Activated effector memory CD4-positive, alpha-beta T cell treated with Interleukin-2 at 50 U/mL for 16 hours (primary cell): ENCODE data around the gene YWHAG.
"Not testable (repeated sequence)": the region's sequence is repeated elsewhere in the genome, so short reads cannot be mapped to it uniquely, and the experiment has no call there.

Experiments used
- DNase-seq: peaks from one replicate; pipeline ENCODE4 v3.0.0-alpha.2; 2020

Gene YWHAG

DNA sequence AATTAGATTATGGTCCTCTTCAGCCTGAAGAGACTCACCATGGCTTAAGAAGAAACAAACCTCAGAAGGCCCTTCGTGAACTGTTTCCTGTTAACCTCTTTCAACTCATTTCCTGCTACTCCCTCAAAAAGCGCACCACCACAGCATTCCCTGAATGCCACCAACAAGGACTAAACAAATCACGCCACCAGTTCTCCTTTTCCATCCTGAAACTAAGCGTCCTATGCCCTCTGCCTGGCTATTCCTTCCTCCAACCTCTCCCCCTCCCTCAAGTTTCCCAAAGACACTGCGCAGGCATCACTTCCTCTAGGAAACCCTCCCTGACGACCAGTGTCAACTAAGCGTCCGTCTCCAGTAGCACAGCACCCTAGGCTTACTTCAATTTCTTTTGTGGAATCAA is 12.0 kb downstream of the YWHAG start:
- no peak for DNase-seq

GRCh38 chr7:76346097-76346496 is 12.7 kb downstream of the YWHAG start:
- no peak for DNase-seq

DNA sequence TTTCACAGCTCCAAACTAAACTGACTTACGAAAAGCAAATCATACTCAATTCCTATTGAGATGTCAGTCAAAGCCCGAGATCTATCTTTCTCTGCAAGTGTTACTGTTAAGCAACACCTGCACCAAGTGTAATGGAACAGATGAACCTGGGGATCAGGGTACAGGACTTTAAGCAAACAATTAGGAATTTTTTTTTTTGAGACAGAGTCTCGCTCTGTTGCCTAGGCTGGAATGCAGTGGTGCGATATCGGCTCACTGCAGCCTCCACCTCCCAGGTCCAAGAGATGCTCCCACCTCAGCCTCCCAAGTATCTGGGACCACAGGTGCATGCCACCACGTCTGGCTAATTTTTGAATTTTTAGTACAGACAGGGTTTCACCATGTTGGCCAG is 14.9 kb downstream of the YWHAG start:
- no peak for DNase-seq

DNA sequence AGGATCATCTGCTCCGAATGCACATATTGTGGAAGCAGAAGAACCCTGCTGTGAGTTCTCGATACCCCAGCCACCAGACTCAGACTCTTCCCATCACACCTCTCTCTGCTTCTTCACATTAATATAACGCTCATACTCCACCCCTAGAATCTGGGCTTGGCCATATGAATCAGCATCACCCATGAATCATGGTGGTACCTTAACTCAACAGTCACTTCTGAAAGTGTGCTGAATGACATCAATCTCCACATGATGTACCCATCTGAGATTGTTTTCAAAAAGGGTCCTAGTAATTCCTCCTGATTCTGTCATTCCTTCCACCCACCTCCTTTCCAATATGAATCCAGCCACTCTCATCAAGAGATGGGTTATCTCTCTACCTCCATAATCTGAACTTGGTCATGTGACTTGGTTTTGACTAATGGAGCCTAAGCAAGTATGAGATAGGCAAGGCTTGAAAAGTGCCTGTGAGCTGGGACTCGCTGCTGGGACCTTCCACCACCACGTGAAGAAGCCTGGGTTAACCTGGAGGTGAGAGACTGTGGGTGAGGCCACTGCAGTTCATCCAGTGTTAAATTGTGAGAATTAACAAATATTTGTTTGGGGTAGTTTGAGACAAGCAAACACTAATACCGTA is 15.4 kb downstream of the YWHAG start:
- no peak for DNase-seq

DNA sequence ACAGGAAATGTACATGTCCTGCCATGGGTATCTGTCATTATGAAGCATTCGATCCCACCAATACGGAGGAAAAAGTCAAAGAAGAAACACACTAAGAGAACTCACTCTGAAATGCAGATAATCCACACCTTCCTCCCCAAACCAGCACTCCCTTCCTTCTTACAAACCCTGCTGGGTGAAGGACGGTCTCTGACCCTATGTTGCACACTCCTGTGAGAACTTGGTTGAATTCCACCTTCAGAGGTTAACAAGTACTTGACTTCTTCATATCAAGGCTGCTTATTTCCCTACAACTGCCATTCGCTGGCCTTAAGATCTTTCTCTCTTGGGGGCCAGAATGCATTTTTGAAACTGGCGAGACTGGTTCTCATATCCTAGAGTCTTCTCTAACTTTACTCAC is 16.6 kb downstream of the YWHAG start:
- no peak for DNase-seq

DNA sequence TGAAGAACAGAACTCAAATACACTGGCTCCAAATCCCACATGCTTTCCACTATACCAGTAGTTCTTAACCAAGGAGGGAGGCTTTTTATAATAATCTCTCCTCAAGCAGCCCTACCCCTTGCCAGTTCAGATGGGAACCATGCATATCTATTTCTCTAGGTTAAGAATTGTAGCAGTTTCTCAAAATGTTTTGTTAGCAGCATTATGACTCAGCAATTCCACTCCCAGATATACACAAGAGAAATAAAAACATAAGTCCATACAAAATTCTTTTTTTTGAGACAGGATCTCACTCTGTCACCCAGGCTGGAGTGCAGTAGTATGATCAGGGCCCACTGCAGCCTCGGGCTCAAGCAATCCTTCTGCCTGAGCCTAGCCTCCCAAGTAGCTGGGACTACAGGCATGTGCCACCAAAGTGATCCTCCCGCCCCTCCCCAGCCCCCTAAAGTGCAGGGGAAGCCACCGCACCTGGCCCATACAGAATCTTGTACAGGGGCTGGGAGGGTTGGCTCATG is 18.1 kb downstream of the YWHAG start:
- no peak for DNase-seq

- no peak for DNase-seq
Observed at GRCh38 chr7:76338298-76339084, 20.3 kb downstream of the YWHAG start.

DNA sequence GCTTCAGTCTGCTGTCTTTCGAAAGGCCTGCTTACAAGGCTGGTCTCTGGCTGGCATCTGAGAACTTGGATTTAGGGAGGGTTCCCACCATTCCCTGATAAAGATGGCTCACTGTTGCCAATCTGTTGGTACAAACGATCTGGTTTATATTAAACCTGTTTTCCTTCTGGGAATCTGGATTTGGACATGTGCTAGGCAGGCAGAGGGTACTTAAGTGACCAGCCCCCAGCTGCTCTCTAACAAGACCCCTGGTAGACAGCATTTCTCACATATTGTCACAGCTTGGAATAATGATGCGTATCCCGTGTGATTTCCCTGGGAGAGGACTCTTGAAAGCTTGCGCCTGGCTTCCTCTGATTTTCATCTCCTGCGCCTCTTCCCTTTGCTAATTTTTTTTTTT is 21.6 kb downstream of the YWHAG start:
- DNase-seq, result no peak

DNA sequence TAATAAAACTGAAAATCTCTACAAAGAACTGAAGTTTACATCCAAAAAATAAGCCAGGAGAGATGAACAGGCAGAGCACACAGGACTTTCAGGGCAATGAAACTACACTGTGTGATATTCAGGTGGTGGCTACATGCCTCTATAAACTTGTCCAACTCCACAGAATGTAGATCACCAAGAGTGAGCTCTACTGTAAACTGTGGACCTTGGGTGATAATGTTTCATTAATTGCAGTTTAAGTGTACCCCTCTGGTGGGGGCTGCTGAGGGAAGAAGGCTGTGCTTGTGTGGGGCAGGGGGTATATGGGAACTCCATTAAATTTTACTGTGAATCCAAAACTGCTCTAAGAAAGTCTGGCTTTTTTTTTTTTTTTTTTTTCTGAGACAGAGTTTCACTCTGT is 22.7 kb downstream of the YWHAG start:
- DNase-seq, result no peak

DNA sequence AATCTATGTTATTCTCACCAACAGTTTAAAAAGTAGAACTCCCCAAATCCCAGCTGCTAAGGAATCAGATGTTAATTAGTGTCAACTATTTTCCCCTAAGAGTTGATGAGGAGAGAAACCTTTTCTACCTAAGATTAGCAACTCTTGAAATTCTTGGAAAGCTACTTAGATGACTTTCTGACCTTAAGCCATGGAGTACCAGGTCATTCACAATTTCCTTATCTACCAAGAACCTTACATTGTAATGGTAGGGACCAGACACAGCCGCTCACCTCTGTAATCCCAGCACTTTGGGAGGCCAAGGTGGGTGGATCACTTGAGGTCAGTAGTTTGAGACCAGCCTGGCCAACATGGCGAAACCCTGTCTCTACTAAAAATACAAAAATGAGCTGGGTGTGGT is 23.4 kb downstream of the YWHAG start:
- DNase-seq, result not testable (repeated sequence)

DNA sequence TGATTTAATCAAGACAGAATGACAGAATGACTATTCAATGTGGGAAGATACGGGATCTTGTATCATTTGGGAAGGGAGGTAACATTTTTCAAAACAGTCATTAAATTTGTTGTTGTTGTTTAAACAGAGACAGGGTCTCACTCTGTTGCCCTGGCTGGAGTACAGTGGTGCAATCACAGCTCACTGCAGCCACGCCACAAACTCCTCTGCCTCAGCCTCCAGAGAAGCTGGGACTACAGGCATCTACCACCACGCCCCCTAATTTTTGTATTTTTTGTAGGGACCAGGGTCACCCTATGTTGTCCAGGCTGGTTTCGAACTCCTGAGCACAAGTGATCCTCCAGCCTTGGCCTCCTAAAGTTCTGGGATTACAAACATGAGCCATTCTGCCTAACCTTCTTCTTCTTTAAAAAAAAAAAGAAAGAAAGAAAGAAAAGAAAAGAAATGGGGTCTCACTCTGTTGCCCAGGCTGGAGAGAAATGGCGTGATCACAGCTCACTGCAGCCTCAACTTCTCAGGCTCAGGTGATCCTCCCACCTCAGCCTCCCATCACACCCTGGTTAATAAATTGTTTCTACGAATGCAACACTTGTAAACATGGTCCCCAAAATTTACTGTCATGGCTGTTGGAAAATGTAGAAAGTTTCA is 24.3 kb downstream of the YWHAG start:
- no peak for DNase-seq

GRCh38 chr7:76333511-76334101 is 25.2 kb downstream of the YWHAG start:
- DNase-seq, result no peak

DNA sequence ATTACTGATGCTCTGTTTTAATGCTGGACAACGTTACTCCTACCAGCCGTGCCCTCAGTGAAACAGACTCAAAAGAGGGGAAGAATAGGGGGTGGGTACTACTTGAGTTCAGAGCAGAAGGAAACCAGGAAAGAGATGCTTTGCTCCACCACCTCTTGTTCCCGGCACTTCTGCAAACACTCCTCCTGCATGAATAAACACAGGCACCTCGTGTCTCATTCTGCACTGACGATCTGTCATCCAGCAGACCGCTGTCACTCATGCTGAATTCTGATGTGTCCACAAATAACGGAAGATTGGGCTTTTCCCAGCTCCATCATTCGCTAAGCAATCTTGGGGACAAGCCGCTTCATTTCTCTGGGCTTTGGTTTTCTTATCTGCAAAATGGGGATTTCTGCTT is 26.7 kb downstream of the YWHAG start:
- DNase-seq, result no peak

DNA sequence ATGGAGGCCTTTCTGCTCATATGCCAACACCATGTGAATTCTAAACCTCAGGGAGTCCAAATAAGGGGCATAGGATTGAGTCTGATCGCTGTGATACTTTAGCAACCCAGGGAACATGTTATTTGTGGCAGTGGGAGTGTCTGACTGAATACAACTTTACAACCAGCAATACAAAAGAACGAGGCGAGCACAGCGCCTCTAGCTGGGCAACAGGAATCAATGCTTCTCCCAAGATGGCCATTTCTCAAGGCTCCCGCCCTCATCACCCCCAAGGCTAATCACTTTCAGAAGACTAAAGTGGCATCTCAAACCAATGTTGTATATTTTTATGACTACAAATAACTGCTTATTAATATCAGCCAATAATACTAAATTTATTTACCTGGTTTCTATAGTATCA is 28.1 kb downstream of the YWHAG start:
- no peak for DNase-seq

- no peak for DNase-seq
Observed at GRCh38 chr7:76330261-76330660, 28.5 kb downstream of the YWHAG start.

DNA sequence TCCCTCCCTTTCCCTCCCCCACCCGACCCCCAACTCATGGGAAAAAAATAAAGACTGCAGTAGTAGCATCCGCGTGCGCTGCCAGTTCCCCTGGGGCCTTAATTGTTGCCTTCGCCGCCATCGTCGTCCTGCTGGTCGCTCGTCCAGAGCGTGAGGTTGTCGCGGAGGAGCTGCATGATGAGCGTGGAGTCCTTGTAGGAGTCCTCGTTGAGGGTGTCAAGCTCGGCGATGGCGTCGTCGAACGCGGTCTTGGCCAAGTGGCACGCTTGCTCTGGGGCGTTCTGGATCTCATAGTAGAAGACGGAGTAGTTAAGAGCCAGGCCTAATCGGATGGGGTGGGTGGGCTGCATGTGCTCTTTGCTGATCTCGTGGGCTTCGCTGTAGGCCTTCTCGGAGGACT is 29.3 kb downstream of the YWHAG start:
- no peak for DNase-seq

- DNase-seq, result no peak
Observed at GRCh38 chr7:76328389-76328788, 30.4 kb downstream of the YWHAG start.

DNA sequence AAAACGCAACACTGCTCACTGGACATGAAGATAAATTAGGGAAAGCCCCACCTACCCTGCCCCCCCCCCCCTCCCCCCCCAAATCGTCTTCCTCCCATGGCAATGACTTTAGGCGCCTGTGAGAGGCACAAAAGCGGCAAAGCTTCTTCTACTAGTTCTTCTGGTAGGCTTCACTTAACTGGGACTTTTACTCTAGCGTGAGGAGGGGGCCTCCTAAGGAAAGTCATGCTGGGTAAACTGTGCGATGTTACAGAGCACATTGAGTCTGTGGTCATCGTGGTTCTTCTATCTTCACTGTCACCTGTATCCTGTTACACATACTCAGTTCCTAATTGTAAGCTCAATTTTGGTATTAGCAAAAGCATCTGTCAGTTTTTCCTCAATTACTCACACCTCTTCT is 31.2 kb downstream of the YWHAG start:
- DNase-seq, result no peak

DNA sequence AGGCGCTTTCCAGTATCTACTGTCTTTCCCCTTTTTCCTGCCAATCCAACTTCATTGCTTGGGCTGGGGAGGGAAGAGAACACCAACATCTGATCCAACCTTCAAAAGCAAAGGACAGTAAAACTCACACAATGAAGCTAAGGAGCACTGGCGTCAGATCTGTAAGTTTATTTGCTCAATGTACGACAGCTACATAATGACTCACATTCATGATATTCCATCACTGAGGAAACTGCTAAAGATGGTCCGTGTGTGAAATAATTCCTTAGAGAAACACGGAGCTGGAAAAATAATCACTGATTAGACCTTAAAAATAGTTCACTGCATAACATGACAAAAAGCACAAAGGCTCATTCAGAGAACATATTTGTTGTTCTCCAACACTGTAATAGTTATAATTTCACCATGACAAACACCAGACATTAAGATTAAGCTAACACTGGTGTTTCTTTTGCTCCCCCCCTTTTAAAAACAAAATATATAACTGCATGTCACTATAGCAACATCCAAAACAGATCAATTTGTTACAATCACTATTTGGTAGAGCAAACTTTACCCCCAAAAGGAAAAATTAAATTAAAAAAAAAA is 32.1 kb downstream of the YWHAG start:
- DNase-seq, result no peak

DNA sequence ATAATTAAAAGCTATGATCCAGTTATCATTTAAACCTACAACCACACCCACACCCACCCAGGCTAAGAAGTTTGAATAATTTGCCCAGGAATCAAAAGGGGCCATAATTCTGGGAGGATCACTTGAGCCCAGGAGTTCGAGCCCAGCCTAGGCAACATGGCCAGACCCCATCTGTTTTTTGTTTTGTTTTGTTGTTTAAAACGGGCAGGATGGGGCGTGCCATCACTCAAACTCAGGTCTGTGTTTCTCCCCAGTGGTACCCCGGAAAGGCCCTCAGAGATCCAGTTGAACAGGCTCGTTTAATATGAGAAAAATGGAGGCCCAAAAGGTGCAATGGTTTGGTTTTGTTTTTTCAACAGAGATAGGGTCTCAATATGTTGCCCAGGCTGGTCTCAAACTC is 33.0 kb downstream of the YWHAG start:
- no peak for DNase-seq

DNA sequence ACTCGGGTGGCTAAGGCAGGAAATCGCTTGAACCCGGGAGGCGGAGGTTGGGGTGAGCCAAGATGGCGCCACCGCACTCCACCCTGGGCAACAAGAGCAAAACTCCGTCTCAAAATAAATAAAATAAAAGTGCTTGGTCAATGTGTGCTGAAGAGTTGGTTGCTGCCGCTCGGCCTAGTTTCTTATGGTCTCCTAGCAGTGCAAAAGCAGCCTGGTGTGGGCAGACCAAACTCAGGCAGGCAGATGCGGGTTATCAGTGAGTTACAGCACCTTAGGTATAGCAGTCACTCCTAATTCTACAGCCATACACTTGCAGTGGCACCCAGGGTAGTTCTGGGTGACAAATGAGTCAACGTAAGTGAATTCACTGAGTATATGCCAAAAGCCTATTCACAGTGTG is 33.7 kb downstream of the YWHAG start:
- DNase-seq, result no peak

DNA sequence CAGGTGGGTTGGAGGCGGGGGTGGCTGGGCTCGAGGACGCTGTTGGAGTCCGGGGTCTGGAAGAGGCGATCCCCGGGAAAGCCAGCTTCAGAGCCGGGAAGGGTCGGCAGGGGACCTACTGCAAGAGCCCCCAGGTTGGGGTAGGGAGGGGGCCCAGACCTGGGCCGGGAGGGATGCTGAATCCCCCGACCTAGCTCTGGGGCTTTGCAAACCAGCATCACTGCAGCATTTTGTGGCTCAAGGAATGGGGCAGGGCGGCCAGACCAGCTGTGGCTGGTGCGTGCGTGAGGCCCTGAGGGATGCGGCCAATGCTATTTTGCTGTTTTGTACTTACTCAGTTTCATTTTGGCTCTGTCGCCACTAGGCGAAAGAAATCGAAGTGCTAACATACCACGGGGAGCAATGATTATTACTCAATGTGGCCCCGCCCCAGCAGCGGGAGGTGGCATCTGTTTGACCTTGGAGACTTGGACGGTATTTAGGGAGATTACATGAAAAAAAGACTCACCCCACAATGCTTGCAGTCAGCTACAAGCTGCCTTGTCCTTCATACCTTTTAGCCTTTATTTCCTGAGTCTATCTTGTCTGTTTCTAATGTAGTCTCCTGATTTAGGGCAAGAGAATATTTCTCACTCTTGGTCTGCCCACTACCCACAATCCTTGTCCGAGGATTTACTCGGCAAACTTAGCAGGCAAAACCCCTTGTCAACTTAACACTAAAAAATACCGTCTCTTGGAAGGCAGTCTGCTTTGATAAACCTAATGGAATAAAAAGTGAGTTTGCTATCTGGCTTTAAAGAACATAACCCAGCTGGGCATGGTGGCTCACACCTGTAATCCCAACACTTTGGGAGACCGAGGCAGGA is 40.1 kb downstream of the YWHAG start:
- peak; percentile 49 for DNase-seq
